ENCODE measurements around the gene STIMATE.

STIMATE gene

GRCh38 chr3:52843108-52843865 lies 54.1 kb downstream of the STIMATE start:
- no peak for DNase-seq (ENCODE audit: low spot score)
- in situ Hi-C loops (cut with MboI; ENCODE audit: low sequenced_read_pairs, unreplicated experiment): loop anchor here (10.0 kb wide), 1 partner anchor 232 kb away; no protein-coding TSS in a partner anchor
- TF ChIP-seq CTCF (IDR thresholded peaks at IDR 0.05; ENCODE audit: borderline replicate concordance, control extremely low read depth, extremely low read depth, insufficient read depth, missing control alignments): no peak

GRCh38 chr3:52842424-52842823 lies 54.9 kb downstream of the STIMATE start:
- in situ Hi-C loops (cut with MboI; ENCODE audit: low sequenced_read_pairs, unreplicated experiment): loop anchor here (10.0 kb wide), 1 partner anchor 232 kb away; no protein-coding TSS in a partner anchor
- no peak for TF ChIP-seq CTCF (IDR thresholded peaks at IDR 0.05; ENCODE audit: borderline replicate concordance, control extremely low read depth, extremely low read depth, insufficient read depth, missing control alignments)

GRCh38 chr3:52841981-52842340 lies 55.4 kb downstream of the STIMATE start:
- TF ChIP-seq CTCF (IDR thresholded peaks at IDR 0.05; ENCODE audit: borderline replicate concordance, control extremely low read depth, extremely low read depth, insufficient read depth, missing control alignments): no peak
- DNase-seq (ENCODE audit: low spot score): no peak
- in situ Hi-C loops (cut with MboI; ENCODE audit: low sequenced_read_pairs, unreplicated experiment): loop anchor here (10.0 kb wide), 1 partner anchor 233 kb away; no protein-coding TSS in a partner anchor

More at GRCh38 chr3:52842424-52842823, 54.9 kb downstream of the STIMATE start:
- no peak for DNase-seq (ENCODE audit: low spot score)

GRCh38 chr3:52841211-52841980 lies 56.0 kb downstream of the STIMATE start:
- no peak for TF ChIP-seq CTCF (IDR thresholded peaks at IDR 0.05; ENCODE audit: borderline replicate concordance, control extremely low read depth, extremely low read depth, insufficient read depth, missing control alignments)
- in situ Hi-C loops (cut with MboI; ENCODE audit: low sequenced_read_pairs, unreplicated experiment): loop anchor here (10.0 kb wide), 1 partner anchor 233 kb away; no protein-coding TSS in a partner anchor
- peak; percentile 56 for DNase-seq (ENCODE audit: low spot score)

GRCh38 chr3:52839892-52840545 lies 57.3 kb downstream of the STIMATE start:
- DNase-seq (ENCODE audit: low spot score): no peak
- in situ Hi-C loops (cut with MboI; ENCODE audit: low sequenced_read_pairs, unreplicated experiment): loop anchor here (10.0 kb wide), 1 partner anchor 235 kb away; no protein-coding TSS in a partner anchor
- no peak for TF ChIP-seq CTCF (IDR thresholded peaks at IDR 0.05; ENCODE audit: borderline replicate concordance, control extremely low read depth, extremely low read depth, insufficient read depth, missing control alignments)

- DNase-seq (ENCODE audit: low spot score): no peak
- TF ChIP-seq CTCF (IDR thresholded peaks at IDR 0.05; ENCODE audit: borderline replicate concordance, control extremely low read depth, extremely low read depth, insufficient read depth, missing control alignments): no peak
- in situ Hi-C loops (cut with MboI; ENCODE audit: low sequenced_read_pairs, unreplicated experiment): no loop called here
Measured at GRCh38 chr3:52839268-52839575, 58.1 kb downstream of the STIMATE start.
